Ishikawa (cell line): ENCODE measurements around the gene GRAMD1B.

ENCODE experiments used
- CEBPB ChIP-seq: IDR thresholded peaks from 2 replicates; pipeline ENCODE4 v1.6.1; 2012
- CREB1 ChIP-seq: IDR thresholded peaks from 2 replicates; pipeline ENCODE4 v1.6.1; 2012; ENCODE audit warnings: low read depth
- EGR1 ChIP-seq: IDR thresholded peaks from 2 replicates; pipeline ENCODE4 v1.6.1; 2012
- EP300 ChIP-seq: IDR thresholded peaks from 2 replicates; pipeline ENCODE4 v1.6.1; 2012; ENCODE audit warnings: borderline replicate concordance
- FOXM1 ChIP-seq: IDR thresholded peaks from 2 replicates; pipeline ENCODE4 v1.6.1; 2012; ENCODE audit warnings: low read depth, borderline replicate concordance
- MAX ChIP-seq: IDR thresholded peaks from 2 replicates; pipeline ENCODE4 v1.6.1; 2012
- NFIC ChIP-seq: IDR thresholded peaks from 2 replicates; pipeline ENCODE4 v1.6.1; 2012
- RAD21 ChIP-seq: IDR thresholded peaks from 2 replicates; pipeline ENCODE4 v1.6.1; 2012; ENCODE audit warnings: low read depth
- REST ChIP-seq: IDR thresholded peaks from 2 replicates; pipeline ENCODE4 v1.6.1; 2012; ENCODE audit warnings: low read depth, mild to moderate bottlenecking
- TAF1 ChIP-seq: IDR thresholded peaks from 2 replicates; pipeline ENCODE4 v1.6.1; 2012; ENCODE audit warnings: low read depth, mild to moderate bottlenecking
- TCF12 ChIP-seq: IDR thresholded peaks from 2 replicates; pipeline ENCODE4 v1.6.1; 2012; ENCODE audit warnings: low read depth
- TEAD4 ChIP-seq: IDR thresholded peaks from 2 replicates; pipeline ENCODE4 v1.6.1; 2012
- USF1 ChIP-seq: IDR thresholded peaks from 2 replicates; pipeline ENCODE4 v1.6.1; 2012
- YY1 ChIP-seq: IDR thresholded peaks from 2 replicates; pipeline ENCODE4 v1.6.1; 2012; ENCODE audit warnings: low read depth
- ZBTB7A ChIP-seq: IDR thresholded peaks from 2 replicates; pipeline ENCODE4 v1.6.1; 2012; ENCODE audit warnings: low read depth

GRAMD1B gene

GRCh38 chr11:123584186-123584585 lies 154.1 kb downstream of the GRAMD1B start:
- no peak for TF ChIP-seq ZBTB7A
- TF ChIP-seq NFIC: no peak
- TF ChIP-seq CEBPB: no peak
- TF ChIP-seq TAF1: no peak
- no peak for TF ChIP-seq TCF12
- no peak for TF ChIP-seq TEAD4
- no peak for TF ChIP-seq RAD21
- no peak for TF ChIP-seq CREB1
- TF ChIP-seq MAX: no peak
- TF ChIP-seq FOXM1: no peak
- no peak for TF ChIP-seq EP300
- no peak for TF ChIP-seq YY1
- no peak for TF ChIP-seq USF1
- TF ChIP-seq REST: no peak
- TF ChIP-seq EGR1: no peak

- TF ChIP-seq TAF1 (no peak), REST (no peak), FOXM1 (no peak), NFIC (no peak), TEAD4 (no peak), CEBPB (no peak), USF1 (no peak), EP300 (no peak), CREB1 (no peak), RAD21 (no peak), ZBTB7A (no peak), EGR1 (no peak), MAX (no peak)
Measured at GRCh38 chr11:123584737-123585136, 154.7 kb downstream of the GRAMD1B start.

- TF ChIP-seq ZBTB7A: no peak
Measured at GRCh38 chr11:123585206-123585605, 155.1 kb downstream of the GRAMD1B start.

GRCh38 chr11:123585706-123586105 lies 155.6 kb downstream of the GRAMD1B start:
- TF ChIP-seq USF1: no peak
- TF ChIP-seq REST: no peak
- TF ChIP-seq ZBTB7A: no peak
- TF ChIP-seq EP300: no peak
- no peak for TF ChIP-seq TEAD4
- no peak for TF ChIP-seq TAF1
- no peak for TF ChIP-seq CREB1
- TF ChIP-seq RAD21: no peak
- no peak for TF ChIP-seq CEBPB
- no peak for TF ChIP-seq MAX
- TF ChIP-seq YY1: no peak
- TF ChIP-seq TCF12: no peak
- no peak for TF ChIP-seq EGR1
- no peak for TF ChIP-seq NFIC
- no peak for TF ChIP-seq FOXM1
